CD4-positive, CD25-positive, alpha-beta regulatory T cell (primary cell): ENCODE measurements around the gene CEND1. TPM values are rescaled to one million over a fixed set of nuclear protein-coding genes. Genes with fewer than 3 reads are reported as not detected.

Source experiments
- ATAC-seq, 2 donors: fragments of 150-1000 bp; cut with Tn5 transposase; one replicate each; pipeline ENCODE4 v1.10.0; 2021; ENCODE audit warnings: low read depth in 2 of 2, moderate number of reproducible peaks in 2 of 2, moderate library complexity in 1 of 2
- DNase-seq, 3 donors: peaks; one replicate each; pipeline versions ENCODE4 v3.0.0 to v3.0.0-alpha.2; 2012 to 2022; ENCODE audit warnings: mixed read lengths in 1 of 3
- H3K27ac ChIP-seq: one replicate; pipeline ENCODE4 v1.7.0; 2013; ENCODE audit warnings: mild to moderate bottlenecking, low read length; ENCODE audit not compliant: insufficient read depth, poor library complexity, severe bottlenecking
- H3K27me3 ChIP-seq: one replicate; pipeline ENCODE4 v1.7.0; 2013; ENCODE audit warnings: low read length; ENCODE audit not compliant: control insufficient read depth, insufficient read depth
- H3K36me3 ChIP-seq: one replicate; pipeline ENCODE4 v1.7.0; 2013; ENCODE audit warnings: mild to moderate bottlenecking, low read length, moderate library complexity; ENCODE audit not compliant: control insufficient read depth, insufficient read depth
- H3K4me1 ChIP-seq: 2 replicates; pipeline ENCODE4 v1.7.0; 2013; ENCODE audit warnings: mild to moderate bottlenecking, low read length; ENCODE audit not compliant: insufficient read depth, control insufficient read depth, poor library complexity, severe bottlenecking
- H3K4me3 ChIP-seq: one replicate; pipeline ENCODE4 v1.7.0; 2013; ENCODE audit warnings: low read depth, mild to moderate bottlenecking, low read length, moderate library complexity
- H3K9me3 ChIP-seq, 2 experiments: 1 replicate in 1 of 2; 2 replicates in 1 of 2; pipeline ENCODE4 v1.7.0; 2013; ENCODE audit warnings: low read length in 2 of 2, mild to moderate bottlenecking in 1 of 2, moderate library complexity in 1 of 2; ENCODE audit not compliant: control insufficient read depth in 2 of 2
- H3K27ac Mint-ChIP-seq, 3 donors: one replicate each; pipeline ENCODE4 v1.8.0; 2020 to 2022; ENCODE audit warnings: mild to moderate bottlenecking in 3 of 3, mixed read lengths in 3 of 3, moderate library complexity in 2 of 3
- H3K27me3 Mint-ChIP-seq: one replicate; pipeline ENCODE4 v1.8.0; 2022; ENCODE audit warnings: mild to moderate bottlenecking, mixed read lengths
- H3K36me3 Mint-ChIP-seq: one replicate; pipeline ENCODE4 v1.8.0; 2020; ENCODE audit warnings: mixed read lengths
- H3K4me1 Mint-ChIP-seq, 4 donors: one replicate each; pipeline ENCODE4 v1.8.0; 2020 to 2022; ENCODE audit warnings: mixed read lengths in 4 of 4, mild to moderate bottlenecking in 1 of 4
- H3K4me3 Mint-ChIP-seq, 4 donors: one replicate each; pipeline ENCODE4 v1.8.0; 2020 to 2022; ENCODE audit warnings: mild to moderate bottlenecking in 4 of 4, mixed read lengths in 4 of 4, moderate library complexity in 3 of 4
- H3K9me3 Mint-ChIP-seq, 7 donors: one replicate each; pipeline ENCODE4 v1.8.0; 2020 to 2022; ENCODE audit warnings: mixed read lengths in 7 of 7, mild to moderate bottlenecking in 3 of 7, moderate library complexity in 2 of 7
- polyA plus RNA-seq, 4 donors: library from polyadenylated mRNA; unstranded; fragments of 300-500 nt; fragmentation: Illumina TruSeq; gene quantifications; one replicate each; pipeline ENCODE4 v1.2.3, GENCODE V29; 2021
- total RNA-seq: library from RNA; stranded (reverse); gene quantifications from one replicate; pipeline ENCODE4 v1.2.3, GENCODE V29; 2022

The CEND1 gene
- total and polyA plus RNA-seq, 5 donors from 2014 or later, result 0.47 to 0.67 (median 0.49) TPM; not detected in 2

GRCh38 chr11:794766-795633 lies 5.1 kb upstream of the CEND1 start:
- Mint-ChIP-seq H3K4me3 (peak overlapping the region; percentile 32 to 90 (median 69)), H3K27me3 (no peaks in the 10 kb centered on the region), H3K4me1 (peaks cover 0 to 17% (median 3%) of the 10 kb centered on the region in 4 donors), H3K27ac (no peak overlapping the region), H3K36me3 (no peaks in the 10 kb centered on the region), H3K9me3 (no peaks in the 10 kb centered on the region)
- H3K9me3 ChIP-seq, result no peaks in the 10 kb centered on the region
- H3K27me3 ChIP-seq, result no peaks in the 10 kb centered on the region
- no peak for DNase-seq
- peaks cover 38% of the 10 kb centered on the region for H3K4me1 ChIP-seq
- H3K36me3 ChIP-seq, result peaks cover 8% of the 10 kb centered on the region
- ATAC-seq, result no peak
- H3K4me3 ChIP-seq, result no peak overlapping the region
- peak overlapping the region; percentile 92 for H3K27ac ChIP-seq

- no peak overlapping the region for H3K27ac Mint-ChIP-seq
- Histone ChIP-seq H3K4me3 (no peak overlapping the region), H3K27ac (no peak overlapping the region), H3K4me1 (peaks cover 44% of the 10 kb centered on the region), H3K27me3 (no peaks in the 10 kb centered on the region), H3K9me3 (no peaks in the 10 kb centered on the region), H3K36me3 (peaks cover 8% of the 10 kb centered on the region)
- peak overlapping the region; percentile 50 to 87 (median 57) for H3K4me3 Mint-ChIP-seq
- peaks cover 0 to 19% (median 3%) of the 10 kb centered on the region in 4 donors for H3K4me1 Mint-ChIP-seq
- no peaks in the 10 kb centered on the region for H3K9me3 Mint-ChIP-seq
- H3K27me3 Mint-ChIP-seq, result no peaks in the 10 kb centered on the region
- ATAC-seq (no peak), DNase-seq (no peak)
- no peaks in the 10 kb centered on the region for H3K36me3 Mint-ChIP-seq
Measured at GRCh38 chr11:794013-794765, 4.3 kb upstream of the CEND1 start.

- Histone ChIP-seq H3K9me3 (no peaks in the 10 kb centered on the region), H3K36me3 (peaks cover 8% of the 10 kb centered on the region), H3K27ac (no peak overlapping the region), H3K27me3 (no peaks in the 10 kb centered on the region), H3K4me1 (peaks cover 41% of the 10 kb centered on the region), H3K4me3 (no peak overlapping the region)
- no peak overlapping the region for H3K27ac Mint-ChIP-seq
- H3K36me3 Mint-ChIP-seq, result no peaks in the 10 kb centered on the region
- peaks cover 0 to 22% (median 3%) of the 10 kb centered on the region in 4 donors for H3K4me1 Mint-ChIP-seq
- peak overlapping the region in 2 of 4 donors; percentile 9 to 56 for H3K4me3 Mint-ChIP-seq
- H3K27me3 Mint-ChIP-seq, result no peaks in the 10 kb centered on the region
- no peaks in the 10 kb centered on the region for H3K9me3 Mint-ChIP-seq
- no peak for ATAC-seq
- DNase-seq, result no peak
Measured at GRCh38 chr11:793556-793955, 3.7 kb upstream of the CEND1 start.

GRCh38 chr11:792873-793272 lies 3.0 kb upstream of the CEND1 start:
- Histone ChIP-seq H3K4me1 (peaks cover 43% of the 10 kb centered on the region), H3K4me3 (no peak overlapping the region), H3K36me3 (peaks cover 8% of the 10 kb centered on the region), H3K27me3 (no peaks in the 10 kb centered on the region), H3K9me3 (no peaks in the 10 kb centered on the region), H3K27ac (no peak overlapping the region)
- Mint-ChIP-seq H3K27ac (peak overlapping the region in 1 of 3 donors; percentile 43), H3K4me3 (no peak overlapping the region), H3K4me1 (peaks cover 0 to 28% (median 3%) of the 10 kb centered on the region in 4 donors), H3K9me3 (no peaks in the 10 kb centered on the region), H3K36me3 (no peaks in the 10 kb centered on the region), H3K27me3 (no peaks in the 10 kb centered on the region)
- DNase-seq (no peak), ATAC-seq (no peak)

GRCh38 chr11:792535-792821 lies 2.6 kb upstream of the CEND1 start:
- H3K9me3 ChIP-seq, result no peaks in the 10 kb centered on the region
- Mint-ChIP-seq H3K27me3 (no peaks in the 10 kb centered on the region), H3K4me1 (peaks cover 0 to 30% (median 3%) of the 10 kb centered on the region in 4 donors), H3K36me3 (no peaks in the 10 kb centered on the region), H3K9me3 (no peaks in the 10 kb centered on the region), H3K4me3 (no peak overlapping the region), H3K27ac (no peak overlapping the region)
- no peak overlapping the region for H3K27ac ChIP-seq
- ATAC-seq, result no peak
- H3K4me1 ChIP-seq, result peaks cover 44% of the 10 kb centered on the region
- peaks cover 8% of the 10 kb centered on the region for H3K36me3 ChIP-seq
- no peak overlapping the region for H3K4me3 ChIP-seq
- H3K27me3 ChIP-seq, result no peaks in the 10 kb centered on the region
- no peak for DNase-seq

GRCh38 chr11:791658-792534 lies 2.0 kb upstream of the CEND1 start:
- no peak overlapping the region for H3K4me3 Mint-ChIP-seq
- peaks cover 8% of the 10 kb centered on the region for H3K36me3 ChIP-seq
- no peak for DNase-seq

GRCh38 chr11:790721-791564 lies 1.1 kb upstream of the CEND1 start:
- no peaks in the 10 kb centered on the region for H3K36me3 Mint-ChIP-seq
- no peak overlapping the region for H3K27ac ChIP-seq
- no peaks in the 10 kb centered on the region for H3K27me3 Mint-ChIP-seq
- H3K4me3 ChIP-seq, result no peak overlapping the region
- peaks cover 30% of the 10 kb centered on the region for H3K4me1 ChIP-seq
- H3K27ac Mint-ChIP-seq, result no peak overlapping the region
- ATAC-seq (no peak), DNase-seq (no peak)
- no peaks in the 10 kb centered on the region for H3K27me3 ChIP-seq
- peaks cover 8% of the 10 kb centered on the region for H3K36me3 ChIP-seq
- peaks cover 0 to 19% (median 2%) of the 10 kb centered on the region in 4 donors for H3K4me1 Mint-ChIP-seq
- H3K9me3 Mint-ChIP-seq, result no peaks in the 10 kb centered on the region
- no peaks in the 10 kb centered on the region for H3K9me3 ChIP-seq
- no peak overlapping the region for H3K4me3 Mint-ChIP-seq

More at GRCh38 chr11:791658-792534, 2.0 kb upstream of the CEND1 start:
- Mint-ChIP-seq H3K4me1 (peaks cover 0 to 25% (median 0%) of the 10 kb centered on the region in 4 donors), H3K36me3 (no peaks in the 10 kb centered on the region), H3K27me3 (no peaks in the 10 kb centered on the region), H3K27ac (no peak overlapping the region), H3K9me3 (no peaks in the 10 kb centered on the region)
- peaks cover 38% of the 10 kb centered on the region for H3K4me1 ChIP-seq
- no peak overlapping the region for H3K4me3 ChIP-seq
- no peaks in the 10 kb centered on the region for H3K27me3 ChIP-seq
- H3K9me3 ChIP-seq, result no peaks in the 10 kb centered on the region
- ATAC-seq, result no peak
- H3K27ac ChIP-seq, result no peak overlapping the region
